Stomach (tissue), 4 donors: Measurements from ENCODE around the gene SSTR4.

Experiments used
- CTCF ChIP-seq, 7 experiments: fragments of 450-650 bp in 4 of 7; fragments of 200-600 bp in 3 of 7; sonication (generic) in 3 of 7; IDR thresholded peaks; one replicate each; pipeline ENCODE4 v1.5.1; 2016 to 2019; ENCODE audit warnings: antibody characterized with exemption in 7 of 7, control low read depth in 2 of 7, mild to moderate bottlenecking in 1 of 7
- EP300 ChIP-seq: sonication (generic); formaldehyde crosslinking; IDR thresholded peaks from one replicate; pipeline ENCODE4 v1.6.1; 2017; ENCODE audit warnings: antibody characterized with exemption
- POLR2AphosphoS5 ChIP-seq, 3 donors: sonication (generic); formaldehyde crosslinking; IDR thresholded peaks; one replicate each; pipeline ENCODE4 v1.6.1; 2016; ENCODE audit warnings: antibody characterized with exemption in 3 of 3

DNA sequence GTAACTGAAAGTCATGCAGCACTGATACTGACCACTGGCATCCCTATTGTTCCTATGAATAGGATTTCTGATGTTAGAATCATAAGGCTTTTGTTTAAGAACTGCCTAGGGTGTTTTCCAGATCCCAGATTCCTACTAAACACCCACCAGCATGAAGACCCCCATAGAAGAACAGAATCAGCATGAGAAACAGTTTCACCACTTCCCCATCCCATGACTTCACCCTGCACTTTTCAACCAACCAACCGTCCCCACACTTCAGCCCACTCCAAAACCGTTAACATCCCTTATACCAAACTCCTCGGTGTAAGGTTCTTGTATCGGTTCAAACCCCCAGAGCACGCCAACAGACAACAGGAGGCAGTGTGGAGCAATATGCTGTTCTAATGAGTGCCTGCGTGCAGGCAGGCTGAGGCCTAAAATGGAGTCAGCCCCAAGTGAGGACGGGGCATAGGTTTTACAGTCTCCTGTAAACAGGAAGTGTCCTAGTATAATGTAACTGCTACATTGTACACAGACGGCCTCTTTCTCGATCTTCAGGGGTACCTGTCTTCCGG lies 11.4 kb upstream of the SSTR4 start:
- TF ChIP-seq CTCF (IDR thresholded peaks at IDR 0.05) (no peak), EP300 (no peak), POLR2AphosphoS5 (IDR thresholded peaks at IDR 0.05) (no peak)
